Activated naive CD8-positive, alpha-beta T cell treated with anti-CD3 and anti-CD28 coated beads for 36 hours (primary cell): ENCODE measurements around the gene TRIP13. TPM values are rescaled to one million over a fixed set of nuclear protein-coding genes. Genes with fewer than 3 reads are reported as not detected.
"Not testable (repeated sequence)": the region's sequence is repeated elsewhere in the genome, so short reads cannot be mapped to it uniquely, and the experiment has no call there.

Experiments
- DNase-seq: peaks from one replicate; pipeline ENCODE4 v3.0.0; 2021
- H3K27ac Mint-ChIP-seq: one replicate; pipeline ENCODE4 v1.8.0; 2022; ENCODE audit warnings: mild to moderate bottlenecking, moderate library complexity, mixed read lengths
- H3K27me3 Mint-ChIP-seq: one replicate; pipeline ENCODE4 v1.8.0; 2022; ENCODE audit warnings: mild to moderate bottlenecking, mixed read lengths
- H3K36me3 Mint-ChIP-seq: one replicate; pipeline ENCODE4 v1.8.0; 2021; ENCODE audit warnings: mild to moderate bottlenecking, mixed read lengths
- H3K4me1 Mint-ChIP-seq: one replicate; pipeline ENCODE4 v1.8.0; 2021; ENCODE audit warnings: mixed read lengths
- H3K4me3 Mint-ChIP-seq: one replicate; pipeline ENCODE4 v1.8.0; 2022; ENCODE audit warnings: mild to moderate bottlenecking, moderate library complexity, mixed read lengths
- H3K9me3 Mint-ChIP-seq: one replicate; pipeline ENCODE4 v1.8.0; 2022; ENCODE audit warnings: mixed read lengths
- total RNA-seq, 2 experiments: library from RNA; stranded (reverse); gene quantifications; one replicate each; pipeline ENCODE4 v1.2.3, GENCODE V29; 2021

The TRIP13 gene
- total RNA-seq, 2 experiments from 2014 or later = 44.2 to 44.6 TPM

DNA sequence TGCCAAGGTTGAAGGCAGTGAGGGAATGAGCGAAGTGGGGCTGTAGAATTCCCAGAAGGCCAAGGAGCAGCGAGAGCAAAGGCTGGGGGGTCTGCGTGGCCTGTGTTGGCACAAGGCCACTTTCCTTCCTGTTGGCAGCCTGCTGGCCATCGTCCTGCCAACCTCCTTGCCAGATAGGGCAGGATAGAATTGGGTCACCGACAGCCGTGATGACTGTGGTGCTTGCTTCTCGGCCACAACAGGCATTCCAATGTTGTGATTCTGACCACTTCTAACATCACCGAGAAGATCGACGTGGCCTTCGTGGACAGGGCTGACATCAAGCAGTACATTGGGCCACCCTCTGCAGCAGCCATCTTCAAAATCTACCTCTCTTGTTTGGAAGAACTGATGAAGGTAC is 18.9 kb downstream of the TRIP13 start:
- H3K4me1 Mint-ChIP-seq = no peaks in the 10 kb centered on the region
- H3K9me3 Mint-ChIP-seq = no peaks in the 10 kb centered on the region
- H3K36me3 Mint-ChIP-seq = peaks cover 44% of the 10 kb centered on the region
- no peak for DNase-seq
- H3K27ac Mint-ChIP-seq = no peak overlapping the region
- H3K4me3 Mint-ChIP-seq = no peak overlapping the region
- H3K27me3 Mint-ChIP-seq = no peaks in the 10 kb centered on the region

DNA sequence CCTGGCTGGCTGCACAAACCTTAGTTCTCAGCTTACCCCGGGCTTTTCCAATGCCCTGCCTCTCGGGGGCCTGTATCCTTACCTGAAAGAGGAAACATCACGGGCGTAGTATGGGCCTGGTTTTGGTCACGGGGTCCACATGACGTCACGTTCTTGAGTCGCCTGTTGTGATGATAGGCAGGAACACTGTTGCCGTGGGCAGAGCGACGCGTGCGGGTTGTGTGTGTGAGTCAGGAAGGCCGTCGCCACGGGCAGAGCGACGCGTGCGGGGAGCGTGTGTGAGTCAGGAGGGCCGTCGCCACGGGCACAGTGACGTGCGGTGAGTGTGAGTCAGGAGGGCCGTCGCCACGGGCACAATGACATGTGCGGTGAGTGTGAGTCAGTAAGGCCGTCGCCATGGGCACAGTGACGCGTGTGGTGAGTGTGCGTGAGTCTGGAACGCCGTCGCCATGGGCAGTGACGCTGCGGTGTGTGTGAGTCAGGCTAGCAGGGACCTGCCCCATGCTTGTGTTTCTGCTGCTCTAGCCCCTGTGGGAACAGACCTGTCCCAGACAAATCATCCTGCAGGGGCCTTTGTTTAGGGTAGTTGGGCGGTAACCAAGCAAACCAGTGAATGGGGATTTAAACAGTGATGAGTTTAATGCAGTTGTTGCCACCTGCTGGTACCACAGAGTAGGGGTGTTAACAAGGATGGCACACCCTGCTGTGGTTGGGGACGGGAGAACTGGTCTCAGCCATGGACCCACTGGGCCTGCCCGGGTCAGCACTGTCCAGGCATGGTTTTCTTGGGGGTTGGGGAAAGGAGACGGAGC is 19.8 kb downstream of the TRIP13 start:
- Mint-ChIP-seq H3K27me3 (no peaks in the 10 kb centered on the region), H3K4me3 (no peak overlapping the region), H3K27ac (no peak overlapping the region), H3K4me1 (no peaks in the 10 kb centered on the region), H3K9me3 (no peaks in the 10 kb centered on the region), H3K36me3 (peaks cover 49% of the 10 kb centered on the region)
- peak; percentile 51 for DNase-seq

DNA sequence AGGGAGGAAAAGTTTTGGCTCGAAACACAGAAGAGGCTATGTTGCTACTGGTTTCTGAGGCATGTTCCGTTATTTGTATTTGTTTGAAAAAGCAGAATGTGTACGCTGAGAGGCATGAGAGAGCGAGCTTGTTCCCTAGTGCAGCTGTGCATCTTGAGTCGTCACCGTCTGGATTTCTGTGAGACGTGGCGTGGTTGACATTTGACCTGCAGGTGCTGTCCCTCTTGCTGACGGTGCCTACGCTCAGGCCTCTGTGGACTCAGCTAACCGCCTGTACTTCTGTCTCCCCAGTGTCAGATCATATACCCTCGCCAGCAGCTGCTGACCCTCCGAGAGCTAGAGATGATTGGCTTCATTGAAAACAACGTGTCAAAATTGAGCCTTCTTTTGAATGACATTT is 21.5 kb downstream of the TRIP13 start:
- peaks cover 56% of the 10 kb centered on the region for H3K36me3 Mint-ChIP-seq
- no peak overlapping the region for H3K27ac Mint-ChIP-seq
- DNase-seq = no peak
- H3K27me3 Mint-ChIP-seq = no peaks in the 10 kb centered on the region
- H3K4me3 Mint-ChIP-seq = no peak overlapping the region
- no peaks in the 10 kb centered on the region for H3K9me3 Mint-ChIP-seq
- no peaks in the 10 kb centered on the region for H3K4me1 Mint-ChIP-seq

DNA sequence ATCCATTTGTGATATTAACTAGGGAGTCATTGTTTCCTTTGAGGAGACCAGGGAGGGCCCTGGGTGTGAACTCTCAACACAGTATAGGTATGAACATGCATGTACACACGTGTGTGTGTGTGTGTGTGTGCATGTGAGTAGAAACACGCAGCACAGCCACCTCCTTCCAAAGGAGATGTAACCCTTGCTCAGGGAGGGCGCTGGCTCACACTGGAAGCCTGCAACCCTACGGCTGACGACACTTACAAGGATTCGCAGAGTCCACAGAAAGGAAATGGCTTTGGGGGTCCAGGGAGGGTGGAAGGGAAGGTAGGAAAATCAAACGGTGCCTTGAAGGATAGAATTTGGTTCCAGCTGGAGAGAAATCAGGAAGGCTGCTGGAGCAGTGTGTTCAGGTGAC is 21.9 kb downstream of the TRIP13 start:
- Mint-ChIP-seq H3K4me3 (no peak overlapping the region), H3K9me3 (no peaks in the 10 kb centered on the region), H3K36me3 (peaks cover 53% of the 10 kb centered on the region), H3K27me3 (no peaks in the 10 kb centered on the region), H3K27ac (no peak overlapping the region), H3K4me1 (no peaks in the 10 kb centered on the region)
- no peak for DNase-seq

DNA sequence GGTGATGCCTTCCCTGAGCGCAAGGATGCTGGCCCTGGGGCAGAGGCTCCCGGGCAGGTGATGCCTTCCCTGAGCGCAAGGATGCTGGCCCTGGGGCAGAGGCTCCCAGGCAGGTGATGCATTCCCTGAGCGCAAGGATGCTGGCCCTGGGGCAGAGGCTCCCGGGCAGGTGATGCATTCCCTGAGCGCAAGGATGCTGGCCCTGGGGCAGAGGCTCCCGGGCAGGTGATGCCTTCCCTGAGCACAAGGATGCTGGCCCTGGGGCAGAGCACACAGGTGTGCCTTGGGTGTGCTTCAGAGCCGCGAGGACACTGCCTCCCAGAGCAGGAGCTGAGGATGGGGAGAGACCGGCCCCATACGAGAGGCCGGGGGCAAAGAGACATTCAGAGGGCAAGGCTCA is 22.7 kb downstream of the TRIP13 start:
- peaks cover 49% of the 10 kb centered on the region for H3K36me3 Mint-ChIP-seq
- not testable (repeated sequence) for H3K4me1 Mint-ChIP-seq, H3K27me3 Mint-ChIP-seq, H3K27ac Mint-ChIP-seq, H3K4me3 Mint-ChIP-seq, DNase-seq, H3K9me3 Mint-ChIP-seq

DNA sequence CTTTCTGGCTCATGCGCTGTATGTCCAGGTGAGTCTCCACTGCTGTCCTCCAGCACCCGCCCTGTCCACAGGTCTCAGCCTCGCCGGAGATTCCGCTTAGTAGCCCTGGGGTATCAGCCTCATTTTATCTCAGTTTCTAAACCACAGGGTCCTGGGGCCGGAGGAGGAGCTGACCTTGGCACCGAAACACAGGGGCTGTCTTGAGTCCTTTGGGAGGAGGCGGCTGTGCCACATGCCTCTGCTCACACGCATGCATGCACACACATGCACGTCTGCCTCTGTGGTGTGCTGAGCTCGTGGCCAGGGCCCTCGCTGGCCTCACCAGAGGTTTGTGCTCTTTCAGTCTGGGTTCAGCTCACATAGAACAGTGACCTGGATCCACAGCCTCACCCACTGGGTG is 23.3 kb downstream of the TRIP13 start:
- Mint-ChIP-seq H3K27me3 (no peaks in the 10 kb centered on the region), H3K27ac (no peak overlapping the region), H3K4me3 (no peak overlapping the region), H3K4me1 (no peaks in the 10 kb centered on the region), H3K9me3 (no peaks in the 10 kb centered on the region), H3K36me3 (peaks cover 46% of the 10 kb centered on the region)
- DNase-seq = no peak

DNA sequence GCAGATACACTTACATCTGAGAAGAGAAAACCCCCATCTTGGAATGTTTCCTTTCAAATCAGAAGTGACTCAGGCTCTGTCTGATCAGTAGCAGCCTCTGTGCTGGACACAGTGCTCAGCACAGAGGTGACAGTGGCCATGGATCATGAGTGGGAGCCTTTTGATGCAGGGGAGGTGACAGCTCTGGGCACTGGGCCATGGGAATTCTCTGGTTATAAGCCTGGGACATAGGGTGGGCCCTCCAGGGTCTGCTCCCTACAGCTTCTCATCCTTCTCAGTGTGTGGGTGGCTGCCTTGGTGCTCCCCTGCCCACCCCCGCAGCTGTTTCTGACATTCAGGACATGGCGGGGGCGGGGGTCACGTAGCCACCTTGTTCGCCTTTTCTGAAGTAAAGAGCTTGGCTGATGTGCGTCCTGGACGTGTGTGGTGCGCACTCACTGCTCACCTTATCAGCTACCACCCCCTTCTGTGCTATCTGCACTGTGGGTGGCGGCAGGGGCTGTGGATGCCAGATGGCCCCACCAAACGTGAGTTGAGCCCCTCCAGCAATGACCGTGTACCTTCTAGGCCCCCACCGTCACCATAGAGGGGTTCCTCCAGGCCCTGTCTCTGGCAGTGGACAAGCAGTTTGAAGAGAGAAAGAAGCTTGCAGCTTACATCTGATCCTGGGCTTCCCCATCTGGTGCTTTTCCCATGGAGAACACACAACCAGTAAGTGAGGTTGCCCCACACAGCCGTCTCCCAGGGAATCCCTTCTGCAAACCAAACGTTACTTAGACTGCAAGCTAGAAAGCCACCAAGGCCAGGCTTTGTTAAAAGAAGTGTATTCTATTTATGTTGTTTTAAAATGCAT is 24.0 kb downstream of the TRIP13 start:
- Mint-ChIP-seq H3K36me3 (peaks cover 49% of the 10 kb centered on the region), H3K27me3 (no peaks in the 10 kb centered on the region), H3K4me1 (no peaks in the 10 kb centered on the region), H3K4me3 (no peak overlapping the region), H3K27ac (no peak overlapping the region), H3K9me3 (no peaks in the 10 kb centered on the region)
- DNase-seq = no peak

DNA sequence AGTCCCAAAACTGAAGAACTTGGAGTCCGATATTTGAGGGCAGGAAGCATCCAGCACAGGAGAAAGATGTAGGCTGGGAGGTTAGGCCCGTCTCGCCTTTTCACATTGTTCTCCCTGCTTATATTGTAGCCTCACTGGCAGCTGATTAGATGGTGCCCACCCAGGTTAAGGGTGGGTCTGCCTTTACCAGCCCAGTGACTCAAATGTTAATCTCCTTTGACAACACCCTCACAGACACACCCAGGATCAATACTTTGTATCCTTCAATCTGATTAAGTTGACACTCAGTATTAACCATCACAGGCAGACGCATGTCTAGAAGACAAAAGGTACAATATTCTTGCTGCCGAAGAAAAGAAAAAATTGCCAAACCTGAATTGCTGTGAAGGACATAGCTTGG is 26.0 kb downstream of the TRIP13 start:
- H3K36me3 Mint-ChIP-seq = peaks cover 38% of the 10 kb centered on the region
- not testable (repeated sequence) for DNase-seq, H3K9me3 Mint-ChIP-seq, H3K4me3 Mint-ChIP-seq, H3K27me3 Mint-ChIP-seq, H3K27ac Mint-ChIP-seq, H3K4me1 Mint-ChIP-seq

DNA sequence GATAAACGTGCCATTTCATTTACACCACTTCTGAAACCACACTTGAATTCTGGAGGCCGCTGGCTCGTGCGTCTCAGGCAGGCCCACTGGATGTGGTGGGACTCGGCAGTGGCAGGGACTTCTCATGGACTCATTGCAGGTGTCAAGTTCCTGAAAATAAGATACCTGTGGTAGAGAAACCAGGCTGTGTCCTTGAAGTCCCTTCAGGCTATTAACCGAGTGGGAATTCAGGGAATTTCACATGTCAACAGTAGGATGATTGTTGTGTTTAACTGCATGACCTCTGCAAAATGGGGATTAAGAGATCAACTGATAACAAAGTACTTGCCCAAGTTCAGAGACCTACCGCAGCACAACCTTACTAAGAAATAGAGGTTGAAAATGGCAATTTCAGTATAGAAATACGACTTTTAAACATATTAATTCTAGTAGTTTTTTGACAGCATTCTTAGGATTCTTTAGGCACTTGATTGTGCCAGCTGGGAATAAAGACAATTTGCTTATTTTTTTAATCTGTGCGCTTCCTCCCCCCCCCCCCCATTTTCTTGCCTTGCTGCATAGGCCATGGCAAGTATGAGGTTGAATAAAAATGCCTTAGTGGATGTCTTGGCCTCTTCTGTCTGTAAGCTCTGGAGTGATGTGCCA is 26.8 kb downstream of the TRIP13 start:
- H3K4me3 Mint-ChIP-seq = no peak overlapping the region
- H3K4me1 Mint-ChIP-seq = no peaks in the 10 kb centered on the region
- peaks cover 4% of the 10 kb centered on the region for H3K27me3 Mint-ChIP-seq
- DNase-seq = no peak
- H3K9me3 Mint-ChIP-seq = no peaks in the 10 kb centered on the region
- H3K36me3 Mint-ChIP-seq = peaks cover 33% of the 10 kb centered on the region
- H3K27ac Mint-ChIP-seq = no peak overlapping the region

DNA sequence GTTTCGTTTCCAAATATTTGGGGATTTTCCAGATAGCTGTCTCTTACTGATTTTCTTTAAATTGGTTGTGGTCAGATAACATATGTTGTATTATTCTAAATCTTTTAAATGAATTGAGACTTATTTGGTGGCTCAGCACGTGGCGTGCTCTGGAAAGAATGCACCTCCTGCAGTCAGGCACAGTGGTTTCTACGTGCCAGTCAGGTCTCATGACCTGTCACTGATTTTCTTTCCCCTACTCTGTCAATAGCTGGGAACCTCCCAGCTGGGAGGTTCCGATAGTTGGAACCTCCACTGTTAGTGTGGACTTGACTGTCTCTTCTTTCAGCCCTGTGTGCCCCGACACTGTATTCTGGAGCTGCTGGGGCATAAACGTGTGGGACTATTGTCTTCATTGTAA is 27.6 kb downstream of the TRIP13 start:
- no peaks in the 10 kb centered on the region for H3K9me3 Mint-ChIP-seq
- H3K27me3 Mint-ChIP-seq = peaks cover 12% of the 10 kb centered on the region
- no peak overlapping the region for H3K27ac Mint-ChIP-seq
- H3K4me1 Mint-ChIP-seq = no peaks in the 10 kb centered on the region
- no peak for DNase-seq
- no peak overlapping the region for H3K4me3 Mint-ChIP-seq
- H3K36me3 Mint-ChIP-seq = peaks cover 30% of the 10 kb centered on the region

DNA sequence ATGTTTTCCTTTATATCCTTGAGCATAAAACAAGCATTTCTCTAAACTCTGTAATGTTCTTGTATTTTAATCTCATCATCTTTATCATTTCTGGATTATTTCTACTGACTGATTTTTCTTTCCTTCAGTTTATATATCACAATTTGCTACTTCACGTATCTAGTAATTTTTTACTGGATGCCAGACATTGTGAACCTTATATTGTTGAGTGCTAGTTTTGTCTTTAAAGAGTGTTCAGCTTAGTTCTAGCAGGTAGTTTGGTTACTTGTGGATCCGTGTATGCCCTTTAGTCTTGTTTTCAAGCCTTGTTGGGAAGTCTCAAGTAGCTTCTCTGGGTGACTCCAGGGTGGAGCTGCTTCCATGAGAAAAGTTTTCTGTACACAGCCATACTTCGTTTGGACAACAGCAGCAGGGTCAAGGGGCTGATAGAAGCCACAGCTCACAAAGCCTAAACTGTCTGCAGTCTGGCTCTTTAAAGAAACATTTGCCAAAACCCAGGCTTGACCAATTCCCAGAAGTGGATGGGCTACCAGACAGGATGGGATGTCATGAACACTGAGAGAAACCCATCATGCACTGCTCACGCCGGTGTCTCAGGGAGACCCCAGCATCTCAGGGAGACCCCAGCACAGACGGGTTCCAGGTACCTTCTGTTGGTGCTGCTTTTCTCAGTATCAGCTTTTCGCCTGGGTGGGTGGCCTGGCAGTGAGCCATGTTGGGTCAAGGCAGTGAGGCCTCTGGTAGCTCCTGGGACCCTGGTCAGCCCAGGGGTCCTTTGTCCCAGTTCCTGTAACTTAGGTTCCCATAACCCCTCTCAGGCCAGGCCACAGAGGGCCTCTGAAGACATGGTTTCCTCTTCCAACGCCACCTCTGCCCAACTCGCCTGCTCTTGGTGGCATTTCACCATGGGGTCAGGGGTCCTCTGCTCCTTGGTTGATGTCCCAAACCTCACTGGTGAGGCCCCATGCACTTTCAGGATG is 29.1 kb downstream of the TRIP13 start:
- peaks cover 24% of the 10 kb centered on the region for H3K36me3 Mint-ChIP-seq
- no peak for DNase-seq
- H3K4me1 Mint-ChIP-seq = peaks cover 1% of the 10 kb centered on the region
- H3K4me3 Mint-ChIP-seq = no peak overlapping the region
- H3K27ac Mint-ChIP-seq = no peak overlapping the region
- H3K9me3 Mint-ChIP-seq = no peaks in the 10 kb centered on the region
- H3K27me3 Mint-ChIP-seq = peaks cover 26% of the 10 kb centered on the region

DNA sequence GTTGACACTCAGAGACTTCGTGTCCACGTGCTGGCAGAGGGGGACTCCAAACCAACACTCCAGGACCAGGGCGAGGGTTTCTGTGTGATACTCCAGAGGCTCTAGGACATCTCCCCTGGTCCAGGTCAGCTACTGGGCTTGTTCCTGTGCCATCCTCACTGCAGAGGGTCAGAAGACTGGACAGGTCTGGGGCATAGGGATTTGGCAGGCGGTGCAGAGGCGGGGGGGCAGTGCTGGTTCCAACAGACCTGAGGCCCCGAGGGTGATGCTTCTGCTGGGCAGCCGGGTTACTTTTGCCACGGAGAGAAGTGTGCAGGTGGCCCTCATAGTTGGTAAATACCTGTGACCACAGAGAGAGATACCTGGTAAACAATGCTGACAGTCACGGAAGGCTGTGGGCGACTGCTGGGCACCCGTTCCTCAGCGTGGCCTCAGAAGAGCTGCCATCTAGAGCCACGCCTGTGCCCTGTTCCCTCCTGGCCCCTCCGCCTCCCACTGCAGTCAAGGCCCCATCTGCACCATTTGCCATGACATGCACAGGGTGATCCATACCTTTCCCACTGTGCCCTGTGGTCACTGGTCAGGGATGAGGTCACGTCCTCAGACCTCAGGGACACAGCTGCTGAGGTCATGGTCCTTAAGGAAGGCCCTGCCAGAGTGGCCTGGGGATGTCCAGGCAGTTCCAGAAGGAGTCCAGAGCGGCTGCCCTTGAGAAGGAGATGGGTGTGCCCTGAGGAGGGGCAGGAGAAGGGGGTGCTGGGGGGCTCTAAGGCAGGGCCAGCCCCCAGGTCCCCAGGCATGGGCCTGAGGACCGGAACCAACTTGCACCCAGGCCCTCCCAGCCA is 30.0 kb downstream of the TRIP13 start:
- Mint-ChIP-seq H3K27ac (no peak overlapping the region), H3K27me3 (peaks cover 33% of the 10 kb centered on the region)

DNA sequence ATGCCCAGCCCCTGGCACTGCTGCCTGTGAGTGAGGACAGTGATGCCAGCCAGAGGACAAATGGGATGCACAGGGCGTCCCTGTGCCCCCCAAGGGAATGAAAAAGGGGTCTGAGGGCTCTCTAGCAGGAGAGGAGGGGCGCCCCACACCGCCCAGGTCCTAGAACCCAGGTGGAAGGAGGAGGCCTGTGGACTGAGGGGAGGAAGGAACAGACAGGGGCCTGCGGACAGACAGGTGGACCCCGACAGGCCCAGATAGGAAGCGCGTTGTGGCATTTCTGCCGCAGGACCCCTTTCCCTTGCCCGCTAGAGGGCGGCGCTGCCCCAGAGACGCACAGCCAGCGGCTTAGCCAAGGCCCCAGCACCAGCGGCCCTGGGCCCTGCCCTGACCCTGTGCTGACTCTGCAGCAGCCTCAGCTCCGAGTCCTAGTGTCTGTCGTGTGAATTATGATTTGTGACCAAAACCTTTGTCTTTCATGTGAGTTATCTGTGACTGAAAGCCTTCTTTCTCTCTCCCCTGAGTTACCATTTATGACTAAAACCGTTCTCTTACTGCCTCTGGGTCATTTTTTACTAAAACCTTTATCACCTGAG is 30.7 kb downstream of the TRIP13 start:
- no peak overlapping the region for H3K27ac Mint-ChIP-seq
- H3K27me3 Mint-ChIP-seq = peaks cover 39% of the 10 kb centered on the region
- no peak overlapping the region for H3K4me3 Mint-ChIP-seq

More for the DNA sequence above, 30.0 kb downstream of the TRIP13 start:
- Mint-ChIP-seq H3K4me3 (no peak overlapping the region), H3K36me3 (peaks cover 19% of the 10 kb centered on the region), H3K9me3 (no peaks in the 10 kb centered on the region), H3K4me1 (peaks cover 1% of the 10 kb centered on the region)
- no peak for DNase-seq

More for the DNA sequence above, 30.7 kb downstream of the TRIP13 start:
- Mint-ChIP-seq H3K36me3 (peaks cover 17% of the 10 kb centered on the region), H3K9me3 (no peaks in the 10 kb centered on the region), H3K4me1 (peaks cover 1% of the 10 kb centered on the region)
- peak; percentile 79 for DNase-seq
